Endodermal cell (in vitro differentiated cells): ENCODE data around the gene RMC1. TPM values are rescaled to one million over a fixed set of nuclear protein-coding genes. Genes with fewer than 3 reads are reported as not detected.
A peak's percentile ranks its signal among the peaks of the same experiment; 100 is the strongest.

Source experiments
- DNase-seq: peaks from one replicate; pipeline ENCODE4 v3.0.0-alpha.2; 2017
- H3K27ac ChIP-seq: 2 replicates; pipeline ENCODE4 v1.5.1; 2013; ENCODE audit warnings: mild to moderate bottlenecking, low read depth, low read length, moderate library complexity
- H3K27me3 ChIP-seq: 2 replicates; pipeline ENCODE4 v1.6.1; 2013; ENCODE audit warnings: mild to moderate bottlenecking, low read length, moderate library complexity; ENCODE audit not compliant: insufficient read depth, control insufficient read depth, poor library complexity, severe bottlenecking
- H3K36me3 ChIP-seq: 2 replicates; pipeline ENCODE4 v1.7.0; 2013; ENCODE audit warnings: mild to moderate bottlenecking, low read length, moderate library complexity; ENCODE audit not compliant: control insufficient read depth, insufficient read depth
- H3K4me1 ChIP-seq: one replicate; pipeline ENCODE4 v1.7.0; 2013; ENCODE audit warnings: low read length; ENCODE audit not compliant: control insufficient read depth, insufficient read depth
- H3K4me3 ChIP-seq: 2 replicates; pipeline ENCODE4 v1.5.1; 2013; ENCODE audit warnings: mild to moderate bottlenecking, low read length, moderate library complexity
- H3K9ac ChIP-seq: 2 replicates; pipeline ENCODE4 v1.6.1; 2013; ENCODE audit warnings: mild to moderate bottlenecking, low read length, moderate library complexity; ENCODE audit not compliant: poor library complexity, severe bottlenecking; ENCODE audit errors: extremely low read depth
- H3K9me3 ChIP-seq: 2 replicates; pipeline ENCODE4 v1.6.1; 2013; ENCODE audit warnings: mild to moderate bottlenecking, low read length, moderate library complexity; ENCODE audit not compliant: control insufficient read depth
- H3K27ac Mint-ChIP-seq: 2 replicates; pipeline ENCODE4 v1.8.0; 2020; ENCODE audit warnings: mixed read lengths
- H3K27me3 Mint-ChIP-seq: 2 replicates; pipeline ENCODE4 v1.8.0; 2021; ENCODE audit warnings: mild to moderate bottlenecking, mixed read lengths; ENCODE audit not compliant: insufficient read depth
- H3K36me3 Mint-ChIP-seq: 2 replicates; pipeline ENCODE4 v1.8.0; 2020; ENCODE audit warnings: low read depth, mixed read lengths
- H3K4me1 Mint-ChIP-seq: 2 replicates; pipeline ENCODE4 v1.8.0; 2020; ENCODE audit warnings: mixed read lengths
- H3K4me3 Mint-ChIP-seq: 2 replicates; pipeline ENCODE4 v1.8.0; 2020; ENCODE audit warnings: mild to moderate bottlenecking, moderate library complexity, mixed read lengths
- H3K9me3 Mint-ChIP-seq: 2 replicates; pipeline ENCODE4 v1.8.0; 2020; ENCODE audit warnings: mild to moderate bottlenecking, mixed read lengths
- CTCF ChIP-seq: fragments of 200-600 bp; sonication (generic); conservative IDR thresholded peaks from 2 replicates; pipeline ENCODE4 v1.5.0; 2021; ENCODE audit warnings: antibody characterized with exemption, mild to moderate bottlenecking
- WGBS, 2 experiments: methylation state at CpG; one replicate each; pipeline versions ENCODE4 v1.1.5 to v1.1.7; 2013; ENCODE audit warnings: missing lambda C conversion rate in 2 of 2, mixed read lengths in 1 of 2; ENCODE audit not compliant: insufficient coverage in 1 of 2, insufficient read length in 1 of 2; 5-methylcytosine and 5-hydroxymethylcytosine counted together
- total RNA-seq, 2 donors: library from RNA; stranded (reverse); fragmentation: NEBNext Ultra II Directional in 1 of 2; extraction: Animal tissue kit (Norgen Biotek cat#: 25700) in 1 of 2; gene quantifications; 2 replicates in 1 of 2; 3 replicates in 1 of 2; pipeline ENCODE4 v1.2.1, GENCODE V29; 2021

RMC1 gene
- total RNA-seq, 2 donors from 2014 or later = 18.3 to 19.1 TPM

- DNase-seq = no peak
- Histone ChIP-seq H3K9ac (no peak overlapping the region), H3K9me3 (no peaks in the 10 kb centered on the region), H3K27ac (no peak overlapping the region), H3K36me3 (peaks cover 94% of the 10 kb centered on the region), H3K4me3 (no peak overlapping the region), H3K27me3 (no peaks in the 10 kb centered on the region), H3K4me1 (no peaks in the 10 kb centered on the region)
- Mint-ChIP-seq H3K27me3 (no peaks in the 10 kb centered on the region), H3K27ac (peak overlapping the region; percentile 35), H3K9me3 (no peaks in the 10 kb centered on the region), H3K4me1 (no peaks in the 10 kb centered on the region), H3K4me3 (no peak overlapping the region), H3K36me3 (peaks cover 81% of the 10 kb centered on the region)
- 96 to 99% methylated on average over 6 to 7 of the region's 7 CpGs for WGBS, 2 experiments
- TF ChIP-seq CTCF = no peak
These were observed 34.0 kb downstream of the RMC1 start for GRCh38 chr18:23537274-23537673.

GRCh38 chr18:23538001-23538400 lies 34.7 kb downstream of the RMC1 start:
- Mint-ChIP-seq H3K4me1 (no peaks in the 10 kb centered on the region), H3K9me3 (no peaks in the 10 kb centered on the region), H3K27me3 (no peaks in the 10 kb centered on the region), H3K27ac (no peak overlapping the region), H3K4me3 (no peak overlapping the region), H3K36me3 (peaks cover 82% of the 10 kb centered on the region)
- Histone ChIP-seq H3K9me3 (no peaks in the 10 kb centered on the region), H3K4me3 (no peak overlapping the region), H3K36me3 (peaks cover 95% of the 10 kb centered on the region), H3K9ac (no peak overlapping the region), H3K27me3 (no peaks in the 10 kb centered on the region), H3K4me1 (no peaks in the 10 kb centered on the region), H3K27ac (no peak overlapping the region)
- no peak for DNase-seq
- 92 to 93% methylated on average over 7 to 9 of the region's 9 CpGs for WGBS, 2 experiments
- no peak for TF ChIP-seq CTCF

GRCh38 chr18:23538870-23539269 lies 35.6 kb downstream of the RMC1 start:
- Mint-ChIP-seq H3K9me3 (no peaks in the 10 kb centered on the region), H3K4me3 (no peak overlapping the region), H3K27ac (no peak overlapping the region), H3K36me3 (peaks cover 82% of the 10 kb centered on the region), H3K4me1 (no peaks in the 10 kb centered on the region), H3K27me3 (no peaks in the 10 kb centered on the region)
- Histone ChIP-seq H3K36me3 (peaks cover 94% of the 10 kb centered on the region), H3K27ac (no peak overlapping the region), H3K9ac (no peak overlapping the region), H3K9me3 (no peaks in the 10 kb centered on the region), H3K27me3 (no peaks in the 10 kb centered on the region), H3K4me3 (no peak overlapping the region), H3K4me1 (no peaks in the 10 kb centered on the region)
- WGBS, 2 experiments = 93 to 96% methylated on average over 4 to 6 of the region's 6 CpGs
- no peak for TF ChIP-seq CTCF
- DNase-seq = no peak
